Astrocyte of the cerebellum (primary cell): ENCODE measurements around the gene NEK10.

ENCODE experiments used
- DNase-seq: peaks from one replicate; pipeline ENCODE4 v3.0.0-alpha.2; 2011; ENCODE audit warnings: low read depth
- H3K4me3 ChIP-seq: 2 replicates; pipeline ENCODE4 v1.5.1; 2011; ENCODE audit warnings: mild to moderate bottlenecking, low read depth, low read length, moderate library complexity
- CTCF ChIP-seq: IDR thresholded peaks from 2 replicates; pipeline ENCODE4 v1.5.1; 2012; ENCODE audit warnings: low read length, low read depth, moderate library complexity, mild to moderate bottlenecking; ENCODE audit errors: missing control alignments
- in situ Hi-C: cut with HindIII; loops from 2 replicates; pipeline ENCODE4 v1.10.0; 2017; ENCODE audit warnings: low sequenced_read_pairs

NEK10 gene

DNA sequence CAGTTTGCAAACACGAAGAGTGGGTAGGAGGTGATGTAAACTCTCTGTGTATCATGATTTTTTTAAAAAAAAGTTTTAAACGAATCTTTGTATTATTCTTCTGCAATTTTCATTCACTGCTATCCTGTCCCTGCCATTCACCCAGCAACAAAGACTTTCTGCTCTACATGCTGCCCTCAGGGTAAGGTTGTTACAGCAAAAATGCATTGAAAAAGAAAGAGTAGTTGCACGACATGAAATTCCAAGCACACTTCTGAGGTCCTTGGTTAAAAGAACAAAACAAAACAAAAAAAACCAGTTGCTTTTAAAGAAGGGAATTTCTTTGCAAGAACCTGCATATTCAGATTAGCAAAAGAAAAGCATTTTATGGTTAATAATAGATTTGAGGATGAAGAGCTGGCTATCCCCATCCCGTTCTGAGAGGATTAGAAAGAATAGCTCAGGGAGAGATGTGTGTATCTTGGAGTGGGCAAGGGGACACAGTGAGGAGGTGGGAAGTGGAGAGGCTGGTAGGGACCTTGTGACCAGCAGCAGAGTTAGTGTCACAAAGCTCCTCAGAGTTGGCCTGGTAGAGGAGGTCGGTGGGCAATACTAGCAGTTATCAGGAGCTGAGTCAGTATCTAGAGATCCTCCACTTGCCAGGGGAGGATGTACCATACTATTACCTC lies 290.8 kb downstream of the NEK10 start:
- no peak for DNase-seq
- no peak for TF ChIP-seq CTCF
- no peak overlapping the region for H3K4me3 ChIP-seq
- in situ Hi-C loops: no loop called here

GRCh38 chr3:27076815-27077630 lies 292.2 kb downstream of the NEK10 start:
- no peak for TF ChIP-seq CTCF
- no peak overlapping the region for H3K4me3 ChIP-seq
- no peak for DNase-seq
- in situ Hi-C loops: no loop called here

GRCh38 chr3:27074914-27075313 lies 294.3 kb downstream of the NEK10 start:
- TF ChIP-seq CTCF: no peak
- in situ Hi-C loops: no loop called here
- no peak overlapping the region for H3K4me3 ChIP-seq
- DNase-seq: no peak

GRCh38 chr3:27073912-27074311 lies 295.3 kb downstream of the NEK10 start:
- no peak overlapping the region for H3K4me3 ChIP-seq
- in situ Hi-C loops: no loop called here
- DNase-seq: no peak
- TF ChIP-seq CTCF: no peak

DNA sequence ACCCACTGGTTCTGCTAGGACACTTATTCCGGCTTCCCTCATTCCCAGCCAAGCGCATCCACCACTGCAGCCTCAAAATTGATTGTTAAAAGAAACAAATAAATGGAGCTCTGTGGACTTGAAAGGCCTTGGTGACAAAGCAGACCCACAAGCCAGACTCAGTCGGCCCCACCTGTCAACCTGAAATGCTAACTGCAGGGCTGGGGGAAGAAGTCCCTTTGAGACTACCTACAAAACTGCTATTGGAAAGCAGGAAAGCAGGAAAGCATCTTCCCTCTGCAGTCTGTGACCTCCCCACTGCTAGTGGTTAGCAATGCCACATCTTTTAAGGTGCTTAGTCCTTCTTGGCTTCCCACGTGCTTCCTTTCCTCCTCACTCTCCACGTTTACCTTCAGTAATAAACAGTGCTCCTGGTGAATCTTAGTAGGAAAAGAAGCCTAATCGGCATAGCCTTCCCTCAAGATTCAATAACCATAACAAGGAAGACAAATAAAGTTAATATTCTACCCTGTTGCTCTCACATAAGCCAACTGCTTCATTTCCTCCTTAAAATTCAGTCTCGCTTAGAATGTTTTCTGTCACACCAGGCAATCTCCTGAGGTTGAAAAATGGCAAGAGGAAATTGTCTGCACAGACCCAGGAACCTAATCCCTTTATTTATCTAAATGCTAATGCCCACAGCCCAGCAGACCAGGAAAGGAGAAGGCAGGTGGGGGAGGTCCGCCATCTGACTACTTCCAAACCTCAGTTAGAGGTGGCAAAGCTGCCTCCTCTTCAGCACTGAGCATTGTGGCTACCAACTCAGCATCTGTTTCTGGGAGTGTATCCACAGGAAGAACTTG lies 296.2 kb downstream of the NEK10 start:
- no peak for DNase-seq
- in situ Hi-C loops: no loop called here
- TF ChIP-seq CTCF: no peak
- H3K4me3 ChIP-seq: no peak overlapping the region

- TF ChIP-seq CTCF: no peak
- in situ Hi-C loops: no loop called here
- H3K4me3 ChIP-seq: no peak overlapping the region
- DNase-seq: no peak
These were observed 308.8 kb downstream of the NEK10 start for GRCh38 chr3:27060336-27060735.
